Testis (tissue), 2 donors: Measurements from ENCODE around the gene AOAH.

ENCODE experiments used
- POLR2A ChIP-seq: fragments of 450-650 bp; IDR thresholded peaks from one replicate; pipeline ENCODE4 v1.6.1; 2017; ENCODE audit warnings: antibody characterized with exemption, mild to moderate bottlenecking, moderate library complexity
- TF ChIP-seq, protein P1 (sequence below), 3 experiments: fragments of 450-650 bp in 2 of 3; fragments of 200-600 bp in 1 of 3; sonication (generic) in 1 of 3; IDR thresholded peaks; one replicate each; pipeline ENCODE4 v1.5.1; 2016 to 2019; ENCODE audit warnings: antibody characterized with exemption in 3 of 3, mild to moderate bottlenecking in 2 of 3, moderate library complexity in 1 of 3

DNA sequence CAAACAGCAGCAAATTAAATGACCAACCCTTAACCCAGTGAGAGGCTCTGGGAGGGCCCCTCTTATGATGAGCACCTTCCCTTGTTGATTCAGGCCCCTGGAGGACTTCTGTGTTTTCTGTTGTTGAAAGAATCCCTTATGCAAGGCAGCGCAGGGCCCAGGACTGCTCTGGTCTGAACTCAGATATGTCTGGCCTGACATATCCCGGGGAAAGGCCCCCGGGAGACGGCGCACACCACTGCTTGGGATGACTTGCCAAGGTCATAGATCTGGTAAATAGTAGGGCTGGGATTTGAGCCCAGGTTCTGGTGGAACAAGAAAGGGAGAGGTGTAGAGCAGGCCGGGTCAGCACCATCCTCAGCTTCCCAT lies 124.0 kb downstream of the AOAH start:
- TF ChIP-seq, protein P1, sequence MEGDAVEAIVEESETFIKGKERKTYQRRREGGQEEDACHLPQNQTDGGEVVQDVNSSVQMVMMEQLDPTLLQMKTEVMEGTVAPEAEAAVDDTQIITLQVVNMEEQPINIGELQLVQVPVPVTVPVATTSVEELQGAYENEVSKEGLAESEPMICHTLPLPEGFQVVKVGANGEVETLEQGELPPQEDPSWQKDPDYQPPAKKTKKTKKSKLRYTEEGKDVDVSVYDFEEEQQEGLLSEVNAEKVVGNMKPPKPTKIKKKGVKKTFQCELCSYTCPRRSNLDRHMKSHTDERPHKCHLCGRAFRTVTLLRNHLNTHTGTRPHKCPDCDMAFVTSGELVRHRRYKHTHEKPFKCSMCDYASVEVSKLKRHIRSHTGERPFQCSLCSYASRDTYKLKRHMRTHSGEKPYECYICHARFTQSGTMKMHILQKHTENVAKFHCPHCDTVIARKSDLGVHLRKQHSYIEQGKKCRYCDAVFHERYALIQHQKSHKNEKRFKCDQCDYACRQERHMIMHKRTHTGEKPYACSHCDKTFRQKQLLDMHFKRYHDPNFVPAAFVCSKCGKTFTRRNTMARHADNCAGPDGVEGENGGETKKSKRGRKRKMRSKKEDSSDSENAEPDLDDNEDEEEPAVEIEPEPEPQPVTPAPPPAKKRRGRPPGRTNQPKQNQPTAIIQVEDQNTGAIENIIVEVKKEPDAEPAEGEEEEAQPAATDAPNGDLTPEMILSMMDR (IDR thresholded peaks at IDR 0.05), result no peak
- no peak for TF ChIP-seq POLR2A
